GM12878 (cell line): Measurements from ENCODE around the gene LARGE1. TPM values are rescaled to one million over a fixed set of nuclear protein-coding genes. Genes with fewer than 3 reads are reported as not detected.

Source experiments
- ESRRA ChIP-seq: IDR thresholded peaks from 2 replicates; pipeline ENCODE4 v1.6.1; 2012; ENCODE audit warnings: mild to moderate bottlenecking, low read length, improper control_type of control experiment
- LARP7 ChIP-seq: fragments of 450-650 bp; IDR thresholded peaks from 2 replicates; pipeline ENCODE4 v1.6.1; 2017; ENCODE audit warnings: mild to moderate bottlenecking
- MYB ChIP-seq: fragments of 150-350 bp; IDR thresholded peaks from 2 replicates; pipeline ENCODE4 v1.6.1; 2014; ENCODE audit warnings: mild to moderate bottlenecking, low read depth, low read length, borderline replicate concordance
- NBN ChIP-seq: fragments of 450-650 bp; IDR thresholded peaks from 2 replicates; pipeline ENCODE4 v1.6.1; 2016
- NR2F1 ChIP-seq: fragments of 450-650 bp; conservative IDR thresholded peaks from 2 replicates; pipeline ENCODE4 v1.6.1; 2017; ENCODE audit warnings: mild to moderate bottlenecking
- POLR2AphosphoS2 ChIP-seq: IDR thresholded peaks from 2 replicates; pipeline ENCODE4 v1.6.1; 2011; ENCODE audit warnings: low read depth, mild to moderate bottlenecking, low read length, improper control_type of control experiment, moderate library complexity
- RCOR1 ChIP-seq: conservative IDR thresholded peaks from 2 replicates; pipeline ENCODE4 v1.6.1; 2012; ENCODE audit warnings: low read depth, low read length, improper control_type of control experiment
- REST ChIP-seq: IDR thresholded peaks from 2 replicates; pipeline ENCODE4 v1.6.1; 2012; ENCODE audit warnings: mild to moderate bottlenecking, low read depth, low read length
- TBL1XR1 ChIP-seq: IDR thresholded peaks from 2 replicates; pipeline ENCODE4 v1.6.1; 2012; ENCODE audit warnings: low read depth, low read length, improper control_type of control experiment
- TCF12 ChIP-seq: IDR thresholded peaks from 2 replicates; pipeline ENCODE4 v1.6.1; 2011; ENCODE audit warnings: low read depth, mild to moderate bottlenecking, low read length
- polyA plus RNA-seq, 11 experiments: library from polyadenylated mRNA; depleted of rRNA in 4 of 11; unstranded in 6 of 11; stranded (reverse) in 5 of 11; fragments of >200 nt; fragmentation: Nextera tagmentation in 4 of 11; fragmentation: Illumina TruSeq in 1 of 11; extraction: Ambion mirVana in 4 of 11; extraction: Trizol in 1 of 11; gene quantifications; 1 replicate in 1 of 11; 2 replicates in 10 of 11; pipeline versions ENCODE4 v1.2.1 to v1.2.3, GENCODE V29; 2011 to 2016; ENCODE audit warnings: inconsistent platforms in 2 of 11, missing spikeins in 2 of 11, low read depth in 1 of 11
- total RNA-seq, 4 experiments: library from RNA; depleted of rRNA in 3 of 4; stranded (reverse); fragments of >200 nt in 3 of 4; fragmentation: Illumina TruSeq in 1 of 4; extraction: Trizol in 1 of 4; gene quantifications; 2 replicates each; pipeline versions ENCODE4 v1.2.1 to v1.2.3, GENCODE V29; 2013 to 2021

LARGE1 gene
- total and polyA plus RNA-seq, 10 of the 15 experiments (the other 5 are each of a cell fraction or from before 2014, with no cell fraction given): 3.2 to 41.4 (median 17.3) TPM

GRCh38 chr22:33299245-33299956 is 620.9 kb downstream of the LARGE1 start (continued):
- TF ChIP-seq MYB: no peak
- TF ChIP-seq ESRRA: no peak
- TF ChIP-seq NR2F1: peak; percentile 86
- peak; percentile 65; the same call in 1 of the 2 replicates for TF ChIP-seq TCF12
- no peak for TF ChIP-seq LARP7
- TF ChIP-seq RCOR1: no peak
- no peak for TF ChIP-seq POLR2AphosphoS2
- TF ChIP-seq NBN: no peak; the same call in 1 of the 2 replicates
- no peak for TF ChIP-seq REST
- no peak for TF ChIP-seq TBL1XR1
